Endometrium (tissue), 2 donors: ENCODE results near the gene VTA1.
"Not testable (repeated sequence)": the region's sequence is repeated elsewhere in the genome, so short reads cannot be mapped to it uniquely, and the experiment has no call there.

Experiments
- FAIRE-seq: peaks from 2 replicates; lab custom pipeline; 2012; peaks lifted over from hg19 to GRCh38; lab: Jason Lieb, UNC
- donor health status: control.
- donor health status: control.

Gene VTA1

DNA sequence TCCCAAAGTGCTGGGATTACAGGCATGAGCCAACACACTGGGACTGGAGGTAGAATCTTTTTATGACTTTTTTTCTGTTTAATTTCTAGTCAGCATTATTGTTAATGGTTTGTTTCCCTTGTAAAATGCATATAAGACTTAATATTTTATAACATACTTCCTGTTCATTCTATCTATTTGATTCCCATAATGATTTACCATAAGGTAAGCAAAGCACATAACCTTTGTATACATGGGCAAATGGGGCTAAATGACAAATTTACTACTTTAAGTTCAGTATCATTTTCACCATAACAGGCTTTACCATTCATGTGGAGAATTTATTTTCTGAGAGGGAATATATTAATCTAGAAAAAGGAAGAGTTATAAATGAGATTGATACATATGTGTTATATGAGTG is 24.3 kb downstream of the VTA1 start:
- no peak for FAIRE-seq

DNA sequence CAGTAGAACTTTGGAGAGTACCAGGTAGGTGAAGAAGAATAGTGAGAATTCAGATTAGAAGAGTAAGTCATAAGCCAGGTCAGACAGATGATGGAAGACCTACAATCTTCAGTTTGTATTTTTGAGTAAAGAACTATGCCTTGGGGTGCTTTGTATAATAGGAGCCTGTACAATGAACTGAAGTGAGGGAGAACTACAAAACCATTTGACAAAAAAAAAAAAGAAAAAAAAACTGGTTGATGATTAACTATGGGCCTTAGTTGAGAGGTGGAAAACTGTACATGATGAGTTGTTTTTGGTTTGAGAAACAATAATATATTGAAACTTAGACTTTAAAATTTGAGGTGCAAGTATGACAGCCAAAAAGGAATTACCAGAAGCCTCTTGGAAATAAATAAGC is 25.7 kb downstream of the VTA1 start:
- FAIRE-seq = no peak

DNA sequence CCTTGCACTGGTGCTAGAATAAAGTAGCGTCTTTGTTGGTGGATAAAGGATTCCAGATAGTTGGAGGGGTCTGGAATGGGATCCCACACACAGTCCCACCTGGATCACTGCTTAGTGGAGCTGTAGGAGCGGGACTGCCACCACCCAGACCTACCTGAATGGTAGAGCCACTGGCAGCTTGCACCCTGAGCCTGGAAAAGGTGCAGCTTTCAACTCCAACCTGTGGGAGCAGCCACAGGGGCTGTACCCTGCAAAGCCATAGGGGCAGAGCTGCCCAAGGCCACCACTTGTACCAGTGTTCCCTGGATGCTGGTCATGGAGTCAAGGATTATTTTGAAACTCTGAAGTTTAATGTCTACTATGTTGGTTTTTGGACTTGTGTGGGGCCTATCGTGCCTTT is 26.9 kb downstream of the VTA1 start:
- no peak for FAIRE-seq

DNA sequence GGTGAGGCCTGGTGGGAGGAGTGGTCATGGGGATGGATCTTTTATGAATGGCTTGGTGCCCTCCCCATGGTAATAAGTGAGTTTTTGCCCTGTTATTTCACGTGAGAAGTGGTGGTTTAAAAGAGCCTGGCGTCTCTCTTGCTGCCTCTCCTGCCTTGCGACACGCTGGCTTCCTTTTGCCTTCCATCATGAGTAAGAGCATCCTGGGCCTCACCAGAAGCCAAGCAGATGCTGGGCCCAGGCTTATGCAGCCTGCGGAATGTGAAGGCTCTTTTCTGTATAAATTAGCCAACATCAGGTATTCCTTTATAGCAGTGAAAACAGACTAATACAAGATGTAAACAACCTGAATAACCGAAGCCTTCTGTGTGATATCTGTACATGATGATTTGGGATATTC is 27.6 kb downstream of the VTA1 start:
- no peak for FAIRE-seq

DNA sequence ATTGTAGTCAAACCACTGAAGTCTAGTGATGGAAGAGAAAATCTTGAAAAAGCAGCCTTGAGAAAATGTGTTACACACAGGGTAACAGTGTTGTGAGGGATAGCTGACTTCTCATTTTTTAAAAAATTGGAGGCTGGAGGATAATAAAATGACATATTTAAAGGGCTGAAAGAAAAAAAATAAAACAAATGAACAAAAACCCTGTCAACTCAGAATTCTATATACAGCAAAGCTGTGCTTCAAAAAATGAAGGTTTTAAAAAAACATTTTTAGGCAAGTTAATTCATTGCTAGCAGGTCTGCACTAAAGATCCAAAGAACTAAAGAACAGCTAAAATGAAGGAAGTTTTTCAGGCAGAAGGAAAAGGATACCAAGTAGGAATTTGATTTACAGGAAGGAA is 31.1 kb downstream of the VTA1 start:
- FAIRE-seq = no peak

DNA sequence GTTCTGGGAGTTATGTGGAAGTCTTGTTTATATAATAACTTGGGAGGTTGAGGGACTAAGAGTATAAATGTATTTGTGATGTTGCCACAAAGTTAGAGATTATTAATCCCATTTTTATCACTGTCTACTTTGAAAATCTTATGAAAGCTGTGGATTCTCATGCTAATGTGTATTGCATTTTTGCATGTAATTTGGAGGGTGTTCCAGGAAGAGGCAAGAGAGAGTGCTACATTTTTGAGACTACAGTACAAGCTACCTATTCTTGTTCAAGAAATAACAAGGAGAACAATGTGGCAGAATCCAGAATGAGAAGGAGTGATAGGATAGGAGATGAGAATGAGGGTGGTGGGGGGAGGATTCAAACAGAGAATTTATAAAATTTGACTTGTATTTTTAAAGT is 34.9 kb downstream of the VTA1 start:
- FAIRE-seq = no peak

DNA sequence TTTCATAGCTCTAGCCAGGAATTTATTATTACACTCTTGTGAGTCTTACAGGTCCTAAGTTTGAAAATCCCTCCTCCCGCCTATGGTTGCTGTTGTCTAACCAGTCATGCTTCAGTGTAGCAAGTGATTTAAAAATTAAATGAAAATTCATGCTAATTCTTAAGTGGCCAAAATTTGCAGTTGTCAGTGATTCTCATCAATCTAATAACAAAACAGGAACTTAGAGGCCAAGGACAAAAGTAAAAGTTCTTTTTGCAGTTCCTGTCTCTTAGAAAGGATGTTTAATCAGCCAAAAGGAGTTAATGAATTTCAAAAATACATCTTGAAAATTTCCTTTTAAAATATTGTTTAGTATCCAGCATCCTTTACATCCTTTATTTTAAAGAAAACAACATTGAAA is 36.3 kb downstream of the VTA1 start:
- no peak for FAIRE-seq

DNA sequence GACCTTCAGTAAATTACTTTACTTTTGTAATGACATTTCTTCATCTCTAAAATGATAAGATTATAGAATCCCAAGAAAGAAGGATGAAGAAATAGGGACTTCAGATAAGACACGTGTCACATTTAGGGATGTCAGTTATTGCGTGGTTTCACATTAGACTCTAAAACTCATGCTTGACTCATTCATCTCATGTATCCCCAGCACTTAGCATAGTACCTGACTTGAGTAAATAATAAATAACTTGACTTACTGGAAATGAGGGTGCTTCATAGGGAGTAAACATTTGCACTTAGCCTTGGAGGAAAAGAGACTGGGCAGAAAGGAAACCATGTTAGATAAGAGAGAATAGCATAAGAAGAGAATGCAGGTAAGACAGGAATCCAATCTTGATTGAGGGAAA is 37.2 kb downstream of the VTA1 start:
- FAIRE-seq = no peak

DNA sequence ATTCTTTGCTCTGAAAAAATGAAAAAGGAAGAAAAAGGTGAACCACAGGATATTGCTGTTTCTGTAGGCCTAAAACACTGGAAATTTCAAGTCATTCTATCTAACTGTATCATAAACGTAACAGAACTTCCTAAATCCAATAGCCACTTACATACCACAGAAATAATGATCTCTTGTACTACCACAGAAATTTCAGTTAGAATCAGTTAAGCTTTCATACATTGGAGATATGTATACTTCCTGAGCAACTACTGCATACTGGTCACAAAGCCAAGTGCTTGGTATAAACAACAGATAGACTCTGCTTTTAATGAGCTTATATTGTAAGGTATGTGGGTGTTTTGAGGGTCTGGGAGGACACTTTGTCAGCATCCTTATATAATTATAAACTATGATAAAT is 38.6 kb downstream of the VTA1 start:
- no peak for FAIRE-seq

DNA sequence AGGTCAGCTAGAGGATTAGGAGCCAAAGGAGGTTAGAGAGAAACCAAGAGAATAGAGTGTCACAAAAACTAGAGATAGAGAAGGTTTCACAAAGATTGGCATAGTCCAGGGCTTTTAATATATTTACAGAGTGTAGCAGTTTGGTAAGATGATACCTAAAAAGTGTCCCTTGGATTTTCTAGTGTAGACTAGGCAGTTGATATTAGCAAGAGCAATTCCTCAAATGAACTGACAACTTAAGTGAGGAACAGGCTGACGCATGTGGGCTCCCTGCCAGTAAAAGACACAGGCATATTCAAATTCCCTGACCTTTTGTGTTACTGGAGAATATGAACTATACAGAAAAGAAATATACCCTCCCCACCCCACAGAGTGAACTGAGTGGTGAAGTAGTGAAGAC is 40.1 kb downstream of the VTA1 start:
- no peak for FAIRE-seq

DNA sequence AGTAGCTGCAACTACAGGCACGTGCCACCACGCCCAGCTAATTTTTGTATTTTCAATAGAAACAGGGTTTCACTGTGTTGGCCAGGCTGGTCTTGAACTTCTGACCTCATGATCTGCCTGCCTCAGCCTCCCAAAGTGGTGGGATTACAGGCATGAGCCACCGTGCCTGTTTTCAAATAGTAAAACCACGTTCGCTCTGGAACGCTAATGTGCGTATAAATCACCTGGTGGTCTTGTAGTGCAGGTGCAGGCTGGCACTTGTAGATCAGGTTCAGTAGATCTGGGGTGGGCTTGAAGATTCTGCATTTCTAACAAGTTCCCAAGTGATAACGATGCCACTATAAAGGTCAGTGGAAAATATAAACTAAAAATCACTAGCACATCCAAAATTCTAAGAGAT is 41.3 kb downstream of the VTA1 start:
- not testable (repeated sequence) for FAIRE-seq

DNA sequence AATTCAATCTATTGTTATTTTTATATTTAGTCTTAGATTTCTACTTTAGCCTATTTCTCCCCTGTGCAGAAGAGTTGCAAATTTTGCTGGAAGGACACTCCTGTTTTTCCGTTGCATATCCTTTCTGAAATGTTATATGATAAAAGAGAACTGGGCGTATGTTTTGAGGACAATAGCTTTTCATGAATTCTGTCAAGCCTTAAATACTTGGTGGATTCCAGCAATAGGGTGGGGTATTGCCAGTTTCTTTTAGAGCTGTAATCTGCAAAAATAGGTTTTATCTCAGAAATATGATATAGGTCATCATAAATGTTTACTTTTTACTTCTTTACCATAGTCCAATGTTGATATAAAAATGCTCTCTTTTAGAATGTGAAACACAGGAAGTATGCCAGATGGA is 42.0 kb downstream of the VTA1 start:
- no peak for FAIRE-seq

DNA sequence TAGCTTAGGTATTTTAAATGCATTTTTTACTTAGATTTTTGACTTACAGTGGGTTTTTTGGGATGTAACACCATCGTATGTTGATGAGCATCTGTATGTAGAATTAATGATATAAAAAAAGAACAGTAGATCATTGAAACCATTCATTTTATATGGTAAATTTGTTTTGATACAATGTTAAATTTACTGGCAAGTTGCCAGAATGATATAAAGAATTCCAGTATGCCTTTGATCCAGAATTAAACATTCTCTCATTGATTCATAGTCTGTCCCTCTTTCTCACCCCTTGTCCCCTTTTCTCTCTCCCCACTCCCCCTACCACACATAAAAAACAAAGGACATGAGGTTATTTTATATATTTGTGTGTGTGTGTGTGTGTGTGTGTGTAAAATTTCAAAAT is 45.3 kb downstream of the VTA1 start:
- FAIRE-seq = no peak

DNA sequence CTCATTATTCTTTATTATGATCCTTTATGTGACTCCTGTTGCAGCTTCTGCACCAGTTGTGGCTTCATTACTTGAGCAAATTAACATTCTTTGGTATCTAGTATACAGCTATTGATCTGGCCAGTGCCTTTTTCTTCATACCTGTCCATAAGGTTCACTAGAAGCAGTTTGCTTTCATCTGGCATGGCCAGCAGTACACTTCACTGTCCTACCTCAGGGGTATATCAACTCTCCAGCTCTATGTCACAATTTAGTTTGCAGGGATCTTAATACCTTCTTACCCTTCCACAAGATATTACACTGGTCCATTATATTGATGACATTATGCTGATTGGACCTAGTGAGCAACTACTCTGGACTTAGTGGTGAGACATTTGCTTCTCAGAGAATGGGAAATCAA is 46.6 kb downstream of the VTA1 start:
- FAIRE-seq = no peak

DNA sequence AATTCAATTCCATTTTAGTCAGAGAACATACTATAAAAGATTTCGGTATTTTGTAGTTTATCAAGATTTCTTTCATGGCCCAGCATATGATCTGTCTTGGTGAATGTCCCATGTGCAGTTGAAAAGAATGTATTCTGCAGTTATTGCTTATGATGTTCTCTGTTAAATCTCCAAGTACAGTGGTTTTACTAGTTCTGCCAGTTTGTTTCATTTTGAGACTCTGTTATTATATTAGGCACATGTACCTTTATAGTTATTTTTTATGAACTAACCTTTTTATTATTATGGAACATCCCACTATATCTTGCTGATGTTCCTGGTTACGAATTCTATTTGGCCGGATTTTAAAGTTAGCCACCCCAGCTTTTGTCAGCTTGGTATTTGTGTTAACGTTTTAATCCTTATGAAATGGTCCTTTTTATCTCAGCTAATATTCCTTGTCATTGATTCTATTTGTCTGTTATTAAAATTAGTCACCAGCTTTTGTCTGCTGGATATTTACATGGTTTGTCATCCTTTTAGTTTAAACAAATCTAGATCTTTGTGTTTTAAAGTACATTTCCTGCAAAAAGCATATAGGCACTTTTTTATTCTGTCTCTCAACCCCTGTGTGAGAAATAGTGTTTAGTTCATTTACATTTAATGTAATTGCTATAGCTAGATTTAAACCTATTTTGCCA is 48.9 kb downstream of the VTA1 start:
- no peak for FAIRE-seq

DNA sequence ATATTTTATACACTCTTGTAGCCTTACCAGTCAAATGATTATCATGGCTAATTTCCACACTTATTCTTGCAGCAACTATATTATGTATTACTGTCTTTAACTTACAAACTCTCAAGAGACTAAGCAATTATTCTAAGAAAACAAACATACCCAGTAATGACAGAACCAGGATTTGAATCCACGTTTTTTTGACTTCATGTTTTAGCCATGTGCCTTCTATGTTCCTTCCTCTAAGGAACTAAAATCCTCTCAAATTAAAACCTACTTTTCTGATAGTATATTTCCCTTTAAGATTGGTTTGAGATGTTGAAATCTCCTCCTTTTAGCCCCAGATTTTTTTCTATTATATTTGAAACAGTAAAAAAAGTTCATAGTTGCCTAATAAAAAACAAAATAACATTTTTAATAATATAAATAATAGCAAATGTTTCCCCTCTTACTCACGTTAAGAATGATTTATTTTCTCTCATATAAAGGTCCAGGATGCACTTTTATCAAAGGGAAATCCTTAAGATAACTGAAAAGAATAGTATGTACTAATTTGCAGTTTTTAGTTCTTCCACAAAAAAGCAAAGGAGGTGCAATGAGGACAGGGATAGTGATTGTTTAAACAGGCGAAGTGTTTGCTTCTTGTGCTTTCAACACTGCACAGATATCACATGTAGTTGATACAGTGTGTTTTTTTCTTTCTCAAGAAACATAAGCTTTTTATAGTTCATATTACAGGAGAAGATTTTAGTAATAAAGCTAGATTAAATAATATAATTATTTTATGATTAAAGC is 54.0 kb downstream of the VTA1 start:
- no peak for FAIRE-seq

DNA sequence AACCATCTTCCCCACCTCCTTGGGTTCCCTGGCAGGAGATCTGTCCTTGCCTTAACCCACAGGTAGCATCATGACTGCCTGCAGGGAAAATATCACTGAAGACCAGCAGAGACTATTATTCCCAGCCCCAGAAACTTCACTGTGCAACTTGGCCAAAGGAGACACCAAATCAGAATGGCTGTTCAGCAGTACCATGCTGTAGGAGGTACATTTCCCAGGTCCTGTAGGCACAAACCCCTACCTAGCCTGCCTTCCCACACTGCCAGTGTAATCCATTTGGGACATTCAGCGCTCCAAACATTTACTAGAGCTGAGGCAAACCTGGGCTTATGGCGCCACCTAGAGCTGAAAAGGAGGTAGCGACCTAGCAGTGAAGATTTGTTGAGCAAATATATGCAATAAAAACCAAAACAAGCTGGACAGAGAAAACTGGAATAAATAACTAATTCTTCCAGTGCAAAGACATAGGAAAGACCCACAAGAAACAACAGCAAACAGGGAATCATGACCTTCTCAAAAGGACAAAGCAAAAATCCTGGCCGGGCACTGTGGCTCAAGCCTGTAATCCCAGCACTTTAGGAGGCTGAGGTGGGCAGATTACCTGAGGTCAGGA is 60.3 kb downstream of the VTA1 start:
- FAIRE-seq = no peak

DNA sequence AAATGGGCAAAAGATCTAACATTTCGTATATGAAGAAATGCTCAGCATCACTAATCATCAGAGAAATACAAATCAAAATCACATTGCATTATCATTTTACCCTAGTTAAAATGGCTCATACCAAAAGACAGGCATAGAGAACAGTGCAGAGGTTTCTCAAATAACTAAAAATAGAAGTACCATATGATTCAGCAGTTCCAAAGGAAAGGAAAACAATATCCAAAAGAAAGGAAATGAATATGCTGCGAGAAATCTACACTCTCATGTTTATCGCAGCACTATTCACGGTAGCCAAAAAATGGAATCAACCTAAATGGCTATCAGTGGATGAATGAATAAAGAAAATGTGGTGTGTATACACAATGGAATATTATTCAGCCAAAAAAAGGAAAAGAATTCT is 63.5 kb downstream of the VTA1 start:
- FAIRE-seq = no peak

DNA sequence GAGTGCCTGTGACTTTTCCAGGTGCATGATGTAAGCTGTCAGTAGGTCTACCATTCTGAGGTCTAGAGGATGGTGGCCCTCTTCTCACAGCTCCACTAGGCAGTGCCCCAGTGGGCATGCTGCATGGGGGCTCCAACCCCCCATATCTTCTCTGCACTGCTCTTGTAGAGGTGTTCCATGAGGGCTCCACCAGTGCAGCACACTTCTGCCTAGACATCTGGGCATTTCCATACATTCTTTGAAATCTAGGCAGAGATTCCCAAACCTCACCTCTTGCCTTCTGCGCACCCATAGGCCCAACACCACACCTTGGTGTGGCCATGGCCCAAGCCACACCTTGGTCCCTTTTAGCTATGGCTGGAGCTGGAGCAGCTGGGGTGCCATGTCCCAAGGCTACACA is 66.3 kb downstream of the VTA1 start:
- FAIRE-seq = no peak

DNA sequence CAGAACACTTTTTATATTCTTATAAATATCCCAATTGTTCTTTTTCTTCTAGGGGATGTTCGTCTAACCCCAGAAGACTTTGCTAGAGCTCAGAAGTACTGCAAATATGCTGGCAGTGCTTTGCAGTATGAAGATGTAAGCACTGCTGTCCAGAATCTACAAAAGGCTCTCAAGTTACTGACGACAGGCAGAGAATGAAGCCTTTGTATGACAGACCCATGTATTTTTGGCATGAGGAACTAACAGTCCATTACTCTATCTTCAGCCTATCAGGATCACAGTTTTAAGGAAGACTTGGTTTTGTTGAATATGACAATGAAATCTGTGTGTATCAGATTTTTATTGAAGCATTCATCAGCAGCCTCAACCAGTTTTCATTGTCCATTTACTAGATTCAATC is 71.4 kb downstream of the VTA1 start:
- no peak for FAIRE-seq

DNA sequence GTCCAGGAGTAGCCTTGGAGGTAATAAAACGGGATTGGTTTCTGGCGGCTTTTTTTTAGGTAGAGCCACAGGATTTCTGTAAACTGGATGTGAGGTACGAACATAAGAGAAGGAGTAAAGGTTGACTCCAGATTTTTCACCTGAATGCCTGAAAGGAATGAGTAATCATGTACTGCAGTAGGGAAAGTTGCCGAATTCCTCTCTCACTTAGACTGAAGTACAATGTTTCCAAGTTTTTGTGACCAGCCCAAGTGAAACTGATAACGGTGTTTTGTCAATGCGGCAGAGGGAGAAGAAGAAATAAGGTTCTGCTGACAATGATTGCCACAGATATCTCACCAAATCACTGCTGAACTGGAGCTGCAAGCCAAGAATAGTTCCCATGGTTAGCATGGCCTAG is 75.0 kb downstream of the VTA1 start:
- FAIRE-seq = no peak

DNA sequence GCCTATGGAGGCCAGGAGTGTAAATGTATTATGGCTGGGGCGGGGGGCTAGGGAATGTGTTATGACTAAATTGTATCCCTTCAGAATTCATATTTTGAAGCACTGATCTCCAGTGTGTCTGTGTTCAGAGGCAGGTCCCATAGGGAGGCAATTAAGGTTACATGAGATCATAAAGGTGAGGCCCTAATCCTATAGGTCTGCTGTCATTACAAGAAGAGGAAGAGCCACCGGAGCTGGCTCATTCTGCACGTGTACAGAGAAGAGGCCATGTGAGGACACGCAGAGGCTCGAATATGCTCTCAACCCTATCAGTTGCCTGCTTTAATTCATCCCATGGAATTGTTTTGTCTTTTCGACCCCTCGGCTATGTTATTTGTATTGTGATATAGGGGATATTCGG is 76.9 kb downstream of the VTA1 start:
- FAIRE-seq = no peak

DNA sequence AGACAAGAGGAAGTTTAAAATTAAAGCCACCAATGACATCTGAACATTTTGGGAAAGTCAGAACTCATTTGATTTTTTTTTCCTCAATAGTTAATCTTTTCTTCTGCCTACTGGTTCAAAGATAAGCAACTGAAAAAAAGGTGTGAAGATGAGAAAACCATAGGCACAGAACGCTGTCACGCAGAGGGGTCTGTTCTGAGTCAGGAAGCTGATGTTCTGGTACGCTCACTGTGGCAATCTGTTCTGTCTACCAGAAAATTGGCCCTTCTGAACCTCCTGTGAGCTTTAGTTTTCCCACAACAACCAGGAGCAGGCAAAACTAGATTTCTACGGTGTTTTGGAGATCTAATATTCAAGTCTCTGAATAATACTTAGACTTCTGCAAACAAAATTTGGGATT is 78.1 kb downstream of the VTA1 start:
- no peak for FAIRE-seq

DNA sequence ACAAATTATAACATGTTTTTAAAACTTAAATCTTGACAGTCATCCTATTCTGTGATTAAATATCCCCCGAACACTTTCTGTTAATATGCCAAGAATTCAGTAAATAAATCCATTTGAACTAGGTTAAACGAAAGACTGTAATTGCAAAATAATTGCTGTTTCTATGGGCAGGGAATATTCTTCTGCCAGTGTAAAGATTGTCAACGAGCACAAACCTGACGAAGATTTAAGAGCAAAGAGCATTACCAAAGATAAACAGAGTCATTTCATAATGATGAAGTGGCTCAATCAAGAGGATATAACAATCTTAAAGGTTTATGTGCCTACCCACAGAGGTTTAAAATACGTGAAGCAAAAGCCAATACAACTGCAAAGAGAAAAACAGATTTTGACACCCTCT is 78.5 kb downstream of the VTA1 start:
- no peak for FAIRE-seq
